ENCODE measurements around the gene CLPSL2. TPM values are rescaled to one million over a fixed set of nuclear protein-coding genes. Genes with fewer than 3 reads are reported as not detected.

The CLPSL2 gene
- total RNA-seq, 1 donor from 2014 or later: not detected

Other genes with a start within 250 kb of the CLPSL2 start
- gene FKBP5, start 87.7 kb upstream of the CLPSL2 start, total RNA-seq: 20.0 and 146 TPM in 2 replicates
- 0.35 and 0.87 TPM in 2 replicates for gene ARMC12, start 39.6 kb upstream of the CLPSL2 start, total RNA-seq
- not detected in 2 replicates for gene CLPSL1, start 4.4 kb downstream of the CLPSL2 start, total RNA-seq
- not detected in 2 replicates for gene CLPS, start 20.7 kb downstream of the CLPSL2 start, total RNA-seq
- gene LHFPL5, start 28.8 kb downstream of the CLPSL2 start, total RNA-seq: 0.10 TPM in 1 of 2 replicates, not detected in the other
- 104 and 134 TPM in 2 replicates for gene SRPK1, start 144.5 kb downstream of the CLPSL2 start, total RNA-seq
- 0.05 TPM in 1 of 2 replicates, not detected in the other for gene SLC26A8, start 248.0 kb downstream of the CLPSL2 start, total RNA-seq

All from renal cortical epithelial cell (primary cell).